Activated CD4-positive, alpha-beta T cell treated with anti-CD3 and anti-CD28 coated beads, Interleukin-2, Interleukin-6, amounts not matched to agents 100 ng/mL and 50 ng/mL, durations not matched to agents 16 hours and 8 hours (primary cell): Measurements from ENCODE around the gene OR52I2.

Source experiments
- DNase-seq: peaks from one replicate; pipeline ENCODE4 v3.0.0-alpha.2; 2020

Gene OR52I2

GRCh38 chr11:4581443-4581842 lies at the start of gene OR52I2:
TSS of gene OR52I2 (plus strand) at chr11:4581743.
- DNase-seq: no peak

GRCh38 chr11:4539603-4540219 lies 41.8 kb upstream of the OR52I2 start:
- DNase-seq: peak; percentile 47

- no peak for DNase-seq
These were observed 40.5 kb upstream of the OR52I2 start for GRCh38 chr11:4541071-4541470.

GRCh38 chr11:4543561-4543960 lies 38.0 kb upstream of the OR52I2 start:
- no peak for DNase-seq

- no peak for DNase-seq
These were observed 36.7 kb upstream of the OR52I2 start, which contains the start of gene OR52M1 for GRCh38 chr11:4544891-4545290. TSS of gene OR52M1 (plus strand) at chr11:4545191. CDS start at chr11:4545191, 0 bp downstream.

- no peak for DNase-seq
These were observed 34.7 kb upstream of the OR52I2 start for GRCh38 chr11:4546878-4547277.

GRCh38 chr11:4547416-4547815 lies 34.1 kb upstream of the OR52I2 start:
- DNase-seq: no peak

- DNase-seq: peak; percentile 10
These were observed 30.1 kb upstream of the OR52I2 start for GRCh38 chr11:4551346-4551979.

GRCh38 chr11:4559527-4560440 lies 21.8 kb upstream of the OR52I2 start:
- no peak for DNase-seq

GRCh38 chr11:4560467-4560866 lies 21.1 kb upstream of the OR52I2 start:
- DNase-seq: no peak

- no peak for DNase-seq
These were observed 16.2 kb upstream of the OR52I2 start for GRCh38 chr11:4565371-4565770.

- DNase-seq: no peak
These were observed 12.5 kb upstream of the OR52I2 start for GRCh38 chr11:4569075-4569474.

GRCh38 chr11:4576880-4577279 lies 4.7 kb upstream of the OR52I2 start:
- DNase-seq: no peak

- DNase-seq: no peak
These were observed 3.8 kb upstream of the OR52I2 start for GRCh38 chr11:4577761-4578160.

- DNase-seq: no peak
These were observed 2.9 kb upstream of the OR52I2 start for GRCh38 chr11:4578624-4579023.

- DNase-seq: no peak
These were observed 1.4 kb upstream of the OR52I2 start for GRCh38 chr11:4580124-4580523.

GRCh38 chr11:4589017-4589416 lies 7.5 kb downstream of the OR52I2 start:
- DNase-seq: no peak

- DNase-seq: no peak
These were observed 12.2 kb downstream of the OR52I2 start, which contains the start of gene OR52I1 for GRCh38 chr11:4593739-4594138. TSS of gene OR52I1 (plus strand) at chr11:4594039. CDS start at chr11:4594039, 0 bp downstream.

GRCh38 chr11:4605057-4605456 lies 23.5 kb downstream of the OR52I2 start:
- DNase-seq: no peak

GRCh38 chr11:4606231-4607015 lies 24.9 kb downstream of the OR52I2 start:
- no peak for DNase-seq

GRCh38 chr11:4607096-4607495 lies 25.6 kb downstream of the OR52I2 start:
- no peak for DNase-seq

GRCh38 chr11:4607781-4608666 lies 26.5 kb downstream of the OR52I2 start, which contains the start of gene TRIM68:
TSS of gene TRIM68 (minus strand) at chr11:4608231. CDS start at chr11:4605504, 2,727 bp downstream.
- peak; percentile 97 for DNase-seq
